Spleen (tissue), 7 donors: Measurements from ENCODE around the gene PPIL1.

Experiments
- POLR2A ChIP-seq, 3 donors: fragments of 450-650 bp; IDR thresholded peaks; one replicate each; pipeline ENCODE4 v1.5.1; 2017; ENCODE audit warnings: antibody characterized with exemption in 3 of 3, mild to moderate bottlenecking in 1 of 3
- POLR2AphosphoS5 ChIP-seq, 3 donors: sonication (generic); formaldehyde crosslinking; IDR thresholded peaks; one replicate each; pipeline ENCODE4 v1.5.1; 2017; ENCODE audit warnings: antibody characterized with exemption in 3 of 3
- TF ChIP-seq, protein P1 (sequence below), 11 experiments: fragments of 200-600 bp in 7 of 11; fragments of 450-650 bp in 4 of 11; sonication (generic) in 4 of 11; IDR thresholded peaks in 8 of 11; conservative IDR thresholded peaks in 3 of 11; 1 replicate in 7 of 11; 2 replicates in 4 of 11; pipeline versions ENCODE4 v1.4.0 to v1.8.0; 2016 to 2021; ENCODE audit warnings: antibody characterized with exemption in 11 of 11, inconsistent platforms in 4 of 11, mild to moderate bottlenecking in 1 of 11
- donor health status: DM: no; HTN: no; CAD: no; lungs with moderate emphysema.
- donor health status: DM: no; HTN: no; CAD: no.
- donor health status: DM: no; HTN: no; CAD: no.

DNA sequence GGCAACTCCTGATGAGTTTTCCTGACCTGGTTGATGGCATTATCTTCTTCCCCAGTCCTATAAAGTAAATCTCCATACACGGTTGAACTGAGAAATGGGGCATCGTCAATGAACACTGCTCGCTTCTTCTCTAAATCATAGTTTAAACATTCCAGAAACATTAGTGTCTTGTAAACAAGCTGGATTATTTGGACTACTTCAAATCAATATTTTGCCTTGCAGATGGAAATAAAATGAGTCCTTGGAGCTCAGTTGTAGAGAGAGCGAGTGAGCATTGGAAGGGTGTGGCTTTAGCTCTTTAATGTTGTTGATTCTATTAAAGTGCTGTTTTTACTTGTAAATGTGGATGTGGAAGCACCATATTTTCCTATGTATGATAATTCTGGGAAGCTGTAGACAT, 29.5 kb upstream of the PPIL1 start:
- TF ChIP-seq, protein P1, sequence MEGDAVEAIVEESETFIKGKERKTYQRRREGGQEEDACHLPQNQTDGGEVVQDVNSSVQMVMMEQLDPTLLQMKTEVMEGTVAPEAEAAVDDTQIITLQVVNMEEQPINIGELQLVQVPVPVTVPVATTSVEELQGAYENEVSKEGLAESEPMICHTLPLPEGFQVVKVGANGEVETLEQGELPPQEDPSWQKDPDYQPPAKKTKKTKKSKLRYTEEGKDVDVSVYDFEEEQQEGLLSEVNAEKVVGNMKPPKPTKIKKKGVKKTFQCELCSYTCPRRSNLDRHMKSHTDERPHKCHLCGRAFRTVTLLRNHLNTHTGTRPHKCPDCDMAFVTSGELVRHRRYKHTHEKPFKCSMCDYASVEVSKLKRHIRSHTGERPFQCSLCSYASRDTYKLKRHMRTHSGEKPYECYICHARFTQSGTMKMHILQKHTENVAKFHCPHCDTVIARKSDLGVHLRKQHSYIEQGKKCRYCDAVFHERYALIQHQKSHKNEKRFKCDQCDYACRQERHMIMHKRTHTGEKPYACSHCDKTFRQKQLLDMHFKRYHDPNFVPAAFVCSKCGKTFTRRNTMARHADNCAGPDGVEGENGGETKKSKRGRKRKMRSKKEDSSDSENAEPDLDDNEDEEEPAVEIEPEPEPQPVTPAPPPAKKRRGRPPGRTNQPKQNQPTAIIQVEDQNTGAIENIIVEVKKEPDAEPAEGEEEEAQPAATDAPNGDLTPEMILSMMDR (IDR thresholded peaks at IDR 0.05 in 8 of 11, conservative IDR thresholded peaks at IDR 0.05 in 3 of 11), result no peak
- TF ChIP-seq POLR2AphosphoS5 (IDR thresholded peaks at IDR 0.05) (no peak), POLR2A (IDR thresholded peaks at IDR 0.05) (no peak)
